Stimulated activated CD4-positive, alpha-beta T cell treated with anti-CD3 and anti-CD28 coated beads, Interleukin-2, amount 100 ng/mL, for 4 hours (primary cell): Measurements from ENCODE around the gene RIMBP2.

Source experiments
- DNase-seq: peaks from one replicate; pipeline ENCODE4 v3.0.0-alpha.2; 2020; ENCODE audit warnings: low read depth

Gene RIMBP2

DNA sequence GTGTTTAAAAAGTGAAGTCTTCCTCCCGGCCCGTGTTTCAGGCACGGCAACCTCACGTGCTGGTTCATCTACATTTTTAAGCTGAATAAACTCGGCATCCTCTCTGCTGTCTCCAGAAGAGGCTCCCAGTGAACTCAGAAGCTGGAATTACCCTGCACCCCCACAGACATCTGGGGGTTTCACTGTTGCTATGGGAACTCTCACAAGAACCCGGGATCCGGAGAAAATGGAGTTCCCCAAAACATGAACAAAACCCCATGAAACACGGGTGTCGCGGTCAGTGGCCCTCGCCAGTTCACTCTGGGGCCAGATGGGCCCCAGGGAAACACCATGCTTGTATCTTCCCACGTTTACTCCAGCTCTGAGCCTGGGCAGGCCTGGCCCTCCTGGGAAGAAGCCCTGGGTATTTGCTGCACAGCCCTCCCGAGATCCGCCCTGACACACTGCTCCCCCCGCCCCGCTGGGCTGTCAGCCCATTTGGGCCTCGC lies 234.7 kb downstream of the RIMBP2 start:
- no peak for DNase-seq

DNA sequence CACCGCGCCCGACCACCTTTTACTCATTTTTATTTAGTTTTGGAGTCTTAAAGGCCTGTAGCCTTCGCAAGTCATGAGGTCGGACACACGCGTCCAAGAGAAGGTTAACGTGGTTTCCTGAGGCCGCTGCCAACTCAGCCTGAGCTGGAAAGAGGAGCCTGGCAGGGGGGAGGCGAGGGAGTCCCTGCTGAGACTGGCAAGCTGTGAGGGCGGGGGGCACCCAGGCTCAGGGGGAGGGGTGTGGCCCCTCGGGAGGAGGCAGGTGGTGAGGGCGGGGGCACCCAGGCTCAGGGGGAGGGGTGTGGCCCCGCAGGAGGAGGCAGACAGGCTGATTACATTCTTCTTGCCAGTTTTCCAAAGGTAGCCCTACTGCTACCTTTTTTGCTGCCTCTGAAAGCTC lies 235.2 kb downstream of the RIMBP2 start:
- DNase-seq, result no peak

DNA sequence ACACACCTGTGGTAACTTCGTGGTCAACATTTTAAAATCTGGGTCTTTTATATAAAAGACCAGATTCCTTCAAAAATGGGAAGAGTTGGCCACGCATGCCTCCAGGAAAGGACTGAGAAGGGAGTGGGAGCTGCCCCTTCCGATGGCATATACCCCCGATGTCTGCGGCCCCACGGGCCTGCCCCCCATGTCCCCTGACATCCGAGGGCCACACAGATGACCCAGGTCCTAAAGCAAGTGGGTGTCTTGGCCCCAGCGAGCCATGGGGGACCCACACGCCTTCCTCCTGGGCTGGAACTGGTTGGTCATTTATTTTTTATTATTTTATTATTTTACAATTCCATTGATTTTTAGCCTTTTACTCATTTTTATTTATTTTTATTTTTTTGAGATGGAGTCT lies 235.9 kb downstream of the RIMBP2 start:
- no peak for DNase-seq

DNA sequence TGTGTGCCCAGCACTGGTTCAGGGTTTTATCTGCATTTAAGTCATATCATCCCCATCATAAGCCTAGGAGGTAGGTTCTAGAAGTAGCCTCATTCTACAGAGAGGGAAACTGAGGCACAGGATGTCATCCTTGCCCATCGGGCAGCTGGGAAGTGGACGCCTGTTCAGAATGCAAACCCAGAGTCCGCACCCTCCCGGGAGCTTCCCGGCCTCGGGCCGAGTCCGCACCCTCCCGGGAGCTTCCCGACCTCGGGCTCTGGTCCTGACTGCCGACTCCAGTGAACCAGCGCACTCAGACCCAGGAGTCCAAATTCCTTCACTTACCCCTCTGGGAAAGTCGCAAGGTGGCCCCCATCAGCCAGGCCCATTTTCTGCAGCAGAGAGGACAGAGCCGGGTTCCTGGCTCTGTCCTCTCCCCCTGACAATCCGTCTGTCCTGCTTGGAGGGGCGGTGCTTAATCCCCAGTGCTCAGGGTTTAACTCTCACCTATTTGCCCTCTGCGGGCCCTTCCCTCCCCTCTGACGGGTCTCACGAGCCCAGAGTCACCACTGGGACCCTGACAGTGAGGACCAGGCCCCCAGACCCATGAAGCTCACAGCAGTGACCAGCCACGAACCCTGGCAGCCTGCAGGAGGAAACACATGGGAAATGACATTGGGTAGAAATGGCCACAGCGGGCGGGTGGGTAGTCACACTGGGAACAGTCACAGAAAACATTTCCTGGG lies 236.5 kb downstream of the RIMBP2 start:
- DNase-seq, result no peak

DNA sequence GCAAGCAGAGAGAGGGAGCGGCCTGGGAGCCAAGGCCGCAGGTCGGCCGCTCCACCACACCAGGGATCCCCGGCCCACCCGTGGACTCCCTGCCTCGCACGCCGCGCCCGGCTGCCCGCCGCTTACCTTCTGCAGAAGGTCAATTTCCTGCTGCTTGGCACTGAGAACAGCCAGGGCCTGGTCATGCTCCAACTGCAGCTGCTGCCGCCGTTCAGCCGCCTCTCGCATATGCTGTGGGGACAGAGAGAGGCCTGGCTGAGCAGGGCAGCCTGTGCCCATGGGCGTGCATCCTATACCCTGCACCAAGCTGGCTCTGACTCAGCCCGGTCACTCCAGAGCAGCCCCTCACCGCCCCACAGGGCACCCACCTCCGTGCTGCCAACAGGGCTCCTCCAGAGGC lies 237.3 kb downstream of the RIMBP2 start:
- DNase-seq, result no peak

DNA sequence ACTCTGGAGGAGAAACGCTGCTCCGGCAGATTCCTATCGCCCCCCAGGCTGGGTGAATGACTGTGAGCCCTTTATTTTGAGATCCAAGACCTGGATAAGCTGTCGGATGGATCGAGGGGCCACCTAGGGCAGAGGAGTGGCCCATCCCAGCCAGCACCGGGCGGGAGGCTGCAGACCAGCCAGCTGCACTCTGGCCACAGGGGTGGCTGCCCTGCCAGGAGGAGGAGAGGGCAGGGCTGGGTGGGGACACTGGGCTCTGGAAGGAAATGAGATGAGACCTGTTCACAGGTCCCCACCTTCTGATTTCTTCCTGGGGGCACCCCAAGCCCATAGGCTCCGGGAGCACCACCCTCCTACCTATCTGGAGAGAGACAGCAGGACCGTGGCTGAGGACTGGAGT lies 238.4 kb downstream of the RIMBP2 start:
- DNase-seq, result no peak

DNA sequence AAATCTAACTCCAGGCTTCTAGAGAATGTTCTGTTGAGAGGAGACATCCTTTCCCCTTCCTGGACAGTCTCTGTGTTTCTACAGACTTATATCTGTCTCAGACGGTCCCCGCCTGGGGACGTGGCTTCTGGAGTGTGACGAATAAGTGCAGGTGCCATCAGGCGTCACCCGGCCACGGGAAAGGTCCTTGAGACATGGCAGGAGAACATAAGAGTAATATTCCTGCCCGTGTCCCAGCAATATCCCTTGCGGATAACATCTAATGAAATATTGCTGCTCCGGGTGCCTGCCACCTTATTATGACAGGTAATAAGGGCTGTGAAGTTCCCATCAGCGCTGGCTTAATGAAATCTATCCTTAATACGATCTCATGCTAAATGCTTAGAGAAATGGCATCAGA lies 238.8 kb downstream of the RIMBP2 start:
- DNase-seq, result no peak

DNA sequence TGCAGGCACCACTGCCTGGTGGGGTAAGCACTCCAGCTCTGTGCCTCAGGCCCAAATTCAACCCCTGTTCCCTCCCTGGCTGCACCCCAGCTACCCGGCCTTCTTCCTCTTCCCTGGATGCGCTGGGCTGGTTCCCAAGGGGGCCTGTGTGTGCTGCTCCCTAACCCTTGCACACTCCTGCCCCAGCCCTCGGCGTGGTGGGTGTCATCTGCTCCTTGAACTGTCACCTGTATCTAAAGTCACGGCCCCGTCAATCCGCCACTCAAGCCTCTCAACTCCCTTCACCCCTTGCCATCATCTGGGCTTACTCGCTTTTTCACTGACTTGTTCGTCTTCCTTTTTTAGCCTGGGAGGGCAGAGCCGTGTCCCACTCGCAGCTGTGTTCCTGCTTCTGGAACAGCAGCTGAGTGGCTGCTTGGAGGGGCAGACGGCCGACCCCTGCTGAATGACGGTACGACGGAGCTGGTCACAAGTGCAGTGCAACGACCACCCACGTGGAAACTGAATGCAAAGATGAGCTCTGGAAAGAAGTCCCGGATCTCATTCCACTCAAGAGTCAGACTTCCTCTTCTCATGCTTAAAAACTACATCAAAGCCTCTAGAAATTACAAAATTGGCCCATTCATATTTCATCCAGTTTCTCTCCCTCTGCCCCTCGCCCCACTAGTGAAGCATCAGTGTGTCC lies 239.5 kb downstream of the RIMBP2 start:
- no peak for DNase-seq

DNA sequence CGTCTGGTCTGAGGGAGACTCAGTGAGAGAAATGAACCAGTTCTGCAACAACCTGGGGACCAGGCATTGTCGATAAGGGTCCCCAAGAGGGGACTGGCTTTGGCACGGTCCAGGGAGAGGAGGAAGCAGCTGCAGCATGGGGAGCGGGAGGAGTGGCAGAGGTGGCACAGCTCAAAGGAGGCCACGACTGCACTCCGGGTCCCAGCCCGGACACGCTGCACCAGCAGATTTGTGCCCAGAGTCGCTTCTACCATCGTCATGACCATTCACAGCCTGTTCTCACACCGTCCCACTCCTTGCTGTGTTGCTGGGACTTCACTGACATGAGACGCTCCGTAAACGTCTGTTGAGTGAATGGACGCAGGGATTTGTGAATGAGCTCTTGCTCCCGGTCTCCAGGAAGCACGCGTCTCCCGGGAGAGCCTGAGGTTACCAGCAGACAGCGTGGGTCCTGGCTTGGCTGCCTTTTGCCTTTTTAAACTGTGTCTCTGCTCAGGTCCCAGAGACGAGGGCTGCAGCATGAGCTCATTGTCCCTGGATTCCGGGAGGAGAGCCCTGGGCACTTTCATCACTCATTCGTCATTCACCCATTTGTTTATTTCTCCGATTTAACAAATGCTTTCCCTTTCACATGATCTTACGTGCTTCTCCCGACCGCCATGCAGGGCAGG lies 241.4 kb downstream of the RIMBP2 start:
- DNase-seq, result no peak

DNA sequence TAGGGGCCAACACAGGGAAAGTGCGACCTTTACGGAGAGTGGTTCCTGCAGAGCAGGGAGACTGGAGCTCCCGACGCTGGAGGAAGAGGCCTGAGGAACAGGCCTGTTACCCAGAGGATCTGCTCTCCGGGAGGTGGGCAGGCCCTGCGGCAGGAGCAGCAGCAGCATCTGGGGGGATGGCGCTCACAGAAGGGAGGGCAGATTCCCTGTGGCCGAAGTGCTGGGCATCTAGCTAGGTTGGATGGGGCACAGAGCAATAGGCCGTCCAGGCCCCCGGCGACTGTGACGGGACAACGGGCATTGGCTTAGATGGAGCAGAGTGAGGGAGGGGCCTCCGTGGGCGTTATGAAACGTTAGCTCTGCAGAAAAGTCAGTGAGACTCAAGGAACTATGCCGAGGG lies 242.8 kb downstream of the RIMBP2 start:
- no peak for DNase-seq

DNA sequence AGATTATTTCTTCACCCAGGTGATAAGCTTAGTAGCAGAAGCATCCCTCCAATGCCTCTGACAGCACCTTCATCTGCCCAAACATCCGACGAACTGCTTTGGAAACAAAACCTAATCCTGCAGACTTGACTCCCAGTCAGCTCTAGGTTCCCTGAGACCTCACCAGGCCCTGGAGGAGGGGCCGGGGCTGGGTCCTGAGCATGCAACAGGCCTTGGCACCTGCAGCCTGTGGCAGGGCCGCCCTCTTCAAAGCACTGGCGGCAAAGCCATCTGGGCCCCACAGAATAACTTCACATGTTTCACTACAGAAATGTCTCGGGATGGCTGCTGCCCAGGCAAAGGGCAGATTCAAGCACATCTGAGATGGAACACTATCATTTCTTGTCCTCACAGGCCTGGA lies 245.1 kb downstream of the RIMBP2 start:
- DNase-seq, result no peak

DNA sequence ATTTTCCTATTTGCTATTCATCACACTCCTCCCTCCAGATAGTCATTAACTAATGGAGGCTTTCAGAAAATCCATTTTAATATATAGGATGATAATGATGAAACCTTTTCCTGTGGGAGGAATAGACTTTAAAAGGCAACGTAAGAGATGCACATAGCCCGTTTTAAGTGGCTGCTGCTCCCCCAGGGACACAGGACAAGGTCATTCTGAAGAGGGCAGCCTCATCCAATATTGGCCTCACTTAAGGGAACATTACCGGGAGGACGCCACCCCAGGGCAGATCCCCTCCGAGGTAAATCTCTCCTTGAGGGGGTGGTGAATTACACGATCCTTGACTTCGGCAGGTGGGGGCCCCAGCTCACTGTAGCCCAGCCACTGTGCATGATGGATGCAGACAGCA lies 246.5 kb downstream of the RIMBP2 start:
- no peak for DNase-seq

DNA sequence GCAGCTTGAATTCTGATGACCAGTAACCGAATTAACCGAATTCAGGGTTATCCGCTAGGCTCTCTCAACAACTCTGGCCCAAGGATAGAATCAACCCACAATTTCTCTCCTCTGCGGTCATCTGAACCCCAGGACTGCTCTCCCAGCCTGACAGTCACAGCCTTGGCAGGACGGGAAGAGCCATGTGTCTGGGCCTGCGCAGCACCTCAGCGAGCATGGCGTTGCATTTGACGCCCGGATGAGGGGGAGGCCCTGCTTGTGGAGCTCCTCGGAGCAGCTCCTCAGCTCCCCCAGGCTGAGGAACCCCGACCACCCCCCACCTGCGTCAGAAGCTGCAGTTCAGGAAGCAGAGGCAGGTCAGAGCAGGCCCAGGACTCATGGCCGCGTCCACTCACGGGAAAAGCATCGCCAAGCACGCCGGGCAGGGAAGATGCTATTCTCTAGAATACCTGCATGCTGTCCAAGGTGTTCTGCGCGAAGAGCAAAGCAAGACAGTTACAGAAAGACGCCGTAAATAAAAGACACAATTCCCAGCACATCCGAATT lies 247.3 kb downstream of the RIMBP2 start:
- DNase-seq, result no peak

DNA sequence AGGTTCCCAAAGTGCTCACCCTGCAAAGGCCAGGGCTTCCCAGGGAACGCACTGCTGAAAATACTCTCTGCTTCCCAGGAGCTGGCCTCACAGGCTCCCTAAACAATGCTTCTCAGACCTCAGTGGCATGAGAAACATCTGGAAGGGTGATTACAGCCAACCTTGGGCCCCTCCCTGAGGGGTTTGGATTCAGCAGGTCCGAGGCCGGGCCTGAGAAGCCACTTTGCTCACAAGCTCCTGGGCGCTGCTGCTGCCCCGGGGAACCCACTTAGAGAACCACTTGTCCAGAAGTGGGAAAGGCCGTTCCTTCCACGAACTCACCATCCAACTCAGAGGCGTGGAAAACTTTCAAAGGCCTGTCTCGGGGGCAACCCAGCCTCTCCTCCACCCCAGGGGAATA lies 247.9 kb downstream of the RIMBP2 start:
- no peak for DNase-seq

DNA sequence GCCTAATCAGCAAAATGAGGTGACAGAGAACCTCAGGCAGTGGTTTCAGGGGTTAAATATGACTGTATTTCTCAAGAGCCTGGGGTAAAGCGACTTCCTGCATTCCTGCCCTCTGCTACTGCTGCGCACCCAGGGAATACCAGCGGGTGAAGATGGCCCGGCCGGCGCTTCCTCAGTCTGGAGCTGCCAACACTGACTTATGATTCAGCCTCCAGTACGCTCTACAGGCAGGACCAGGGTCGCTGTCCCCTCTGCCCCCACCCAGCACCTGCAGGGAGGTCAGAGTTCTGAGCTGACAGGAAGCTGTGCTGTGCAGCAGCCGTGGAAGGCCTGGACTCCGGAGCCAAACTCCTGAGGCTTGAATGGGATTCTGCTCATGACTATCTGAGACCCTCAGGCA lies 250.5 kb downstream of the RIMBP2 start:
- no peak for DNase-seq

DNA sequence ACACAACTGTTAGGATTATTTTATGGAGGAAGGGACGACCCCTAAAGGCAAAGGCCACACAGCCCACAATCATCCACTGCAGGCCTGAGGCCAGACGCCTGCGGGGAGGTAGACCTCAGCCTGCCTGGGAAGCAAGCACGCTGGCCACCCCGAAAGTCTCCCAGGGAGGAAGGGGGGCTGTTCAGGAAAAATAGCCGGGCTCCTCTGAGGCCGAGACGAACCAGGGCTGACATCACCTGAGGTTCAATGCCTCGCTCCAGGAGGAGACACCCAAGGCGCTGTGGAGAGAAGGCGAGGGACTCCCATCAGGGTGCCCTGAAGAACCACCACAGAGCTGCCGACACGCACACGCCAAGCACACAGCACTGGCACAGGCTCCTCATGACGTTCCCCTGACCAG lies 251.1 kb downstream of the RIMBP2 start:
- no peak for DNase-seq

DNA sequence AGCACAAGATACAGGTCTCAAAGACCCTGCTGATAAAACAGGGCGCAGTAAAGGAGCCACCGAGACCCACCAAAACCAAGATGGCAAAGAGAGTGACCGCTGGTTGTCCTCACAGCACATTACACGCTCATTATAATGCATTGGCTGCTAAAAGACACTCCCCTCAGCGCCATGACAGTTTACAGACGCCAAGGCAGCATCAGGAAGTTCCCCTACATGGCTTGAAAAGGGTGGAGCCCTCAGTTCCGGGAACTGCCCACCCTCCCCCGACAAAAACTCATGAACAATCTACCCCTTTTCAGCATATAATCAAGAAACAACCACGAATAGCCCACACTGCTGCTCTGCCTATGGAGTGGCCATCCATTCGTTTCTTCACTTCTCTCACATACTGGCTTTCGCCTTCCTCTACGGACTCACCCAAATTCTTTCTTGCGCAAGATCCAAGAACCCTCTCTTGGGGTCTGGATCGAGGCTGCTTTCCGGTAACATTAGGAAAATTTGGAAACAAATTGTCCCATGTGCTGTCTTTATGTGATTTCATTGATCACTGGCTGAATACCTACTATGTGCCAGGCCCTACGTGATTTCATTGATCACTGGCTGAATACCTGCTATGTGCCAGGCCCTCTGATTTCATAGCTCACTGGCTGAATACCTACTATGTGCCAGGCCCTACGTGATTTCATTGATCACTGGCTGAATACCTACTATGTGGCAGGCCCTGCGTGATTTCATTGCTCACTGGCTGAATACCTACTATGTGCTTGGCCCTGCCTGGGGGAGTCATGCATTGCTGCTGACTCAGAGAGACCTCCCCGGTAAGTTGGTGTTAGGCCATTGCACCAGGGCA lies 252.1 kb downstream of the RIMBP2 start:
- DNase-seq, result no peak

DNA sequence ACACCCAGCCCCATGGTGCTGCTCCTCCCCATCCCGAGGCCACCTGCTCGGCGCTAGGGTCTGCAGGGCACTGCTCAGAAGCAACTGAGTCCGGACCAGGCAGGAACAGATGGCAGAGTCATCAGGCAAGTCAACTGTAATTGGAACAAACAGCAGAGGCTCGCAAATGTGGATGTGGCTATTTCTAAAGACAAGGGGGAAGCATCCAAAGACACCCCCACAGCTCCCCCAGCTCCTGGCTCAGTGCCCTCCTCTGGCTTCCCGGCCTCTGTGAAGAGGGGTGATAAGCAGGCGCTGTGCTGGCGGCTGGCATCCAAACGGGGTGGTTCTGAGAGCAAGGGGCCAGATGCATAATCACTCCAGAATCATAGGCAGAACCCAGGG lies 252.8 kb downstream of the RIMBP2 start:
- DNase-seq, result no peak

DNA sequence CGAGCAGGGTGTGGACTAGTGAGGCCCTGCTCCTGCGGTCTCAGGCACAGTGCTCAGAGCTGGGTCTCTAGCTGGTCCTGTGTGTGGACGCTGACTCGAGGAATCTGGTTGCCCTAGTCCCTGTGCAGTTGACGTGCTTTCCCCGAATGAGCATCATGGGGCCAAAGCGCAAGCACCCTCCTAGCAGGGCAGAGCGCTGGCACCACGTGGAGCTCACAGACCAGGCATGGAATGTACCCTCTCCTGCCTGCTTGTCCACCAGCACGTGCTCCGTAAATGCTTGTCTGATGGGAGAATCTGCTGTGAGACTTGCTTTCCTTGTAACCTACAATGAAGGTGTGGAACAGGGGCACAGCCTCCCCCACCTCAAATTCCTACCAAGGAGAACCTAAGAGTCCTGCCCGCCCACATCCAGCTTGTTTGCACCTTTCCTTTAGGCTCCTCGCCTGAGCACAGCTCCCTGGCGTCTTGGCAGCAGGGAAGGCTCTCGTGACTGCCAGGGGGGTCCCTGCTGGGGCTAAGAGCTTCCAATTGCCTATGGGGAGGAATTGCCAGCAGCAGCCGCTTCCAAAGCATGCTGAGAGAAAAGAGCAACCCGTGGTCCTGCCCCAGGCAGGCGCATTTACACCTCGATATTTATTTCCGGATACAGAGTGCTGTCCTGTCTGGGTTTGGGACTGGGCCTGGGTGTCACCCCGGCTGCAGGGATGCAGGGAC lies 253.4 kb downstream of the RIMBP2 start:
- DNase-seq, result no peak

DNA sequence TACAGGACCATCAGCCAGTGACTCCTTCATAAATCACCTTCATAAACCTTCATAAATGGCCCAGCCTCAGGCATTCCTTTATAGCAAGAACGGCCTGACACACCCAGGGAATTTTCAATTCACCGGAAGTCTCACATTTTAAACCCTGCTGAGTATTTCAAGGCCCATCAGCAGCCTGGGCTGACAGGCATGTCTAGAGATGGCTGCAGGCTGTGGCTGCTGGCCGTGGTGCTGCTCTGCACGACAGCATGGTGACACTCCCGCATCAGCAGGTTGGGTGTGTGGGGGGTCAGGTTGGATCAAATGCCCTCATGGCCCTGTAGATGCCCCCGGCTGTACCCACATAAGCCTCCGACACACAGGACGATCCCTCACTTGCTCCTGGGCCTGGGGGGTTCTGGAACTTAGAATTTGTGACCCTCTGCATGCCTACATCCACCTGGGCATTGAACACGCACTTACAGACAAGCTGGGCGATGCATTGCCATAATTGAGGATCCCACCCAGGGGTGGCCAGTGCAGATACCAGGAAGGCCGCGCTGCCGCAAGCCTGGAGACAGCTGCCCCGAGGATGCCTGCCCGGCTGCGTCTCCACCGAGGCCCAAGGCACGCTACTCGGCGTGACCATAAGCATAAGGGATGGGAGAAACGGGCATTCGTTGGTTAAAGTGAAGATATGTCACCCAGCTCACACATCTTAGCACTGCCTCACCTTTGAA lies 254.1 kb downstream of the RIMBP2 start:
- DNase-seq, result no peak

DNA sequence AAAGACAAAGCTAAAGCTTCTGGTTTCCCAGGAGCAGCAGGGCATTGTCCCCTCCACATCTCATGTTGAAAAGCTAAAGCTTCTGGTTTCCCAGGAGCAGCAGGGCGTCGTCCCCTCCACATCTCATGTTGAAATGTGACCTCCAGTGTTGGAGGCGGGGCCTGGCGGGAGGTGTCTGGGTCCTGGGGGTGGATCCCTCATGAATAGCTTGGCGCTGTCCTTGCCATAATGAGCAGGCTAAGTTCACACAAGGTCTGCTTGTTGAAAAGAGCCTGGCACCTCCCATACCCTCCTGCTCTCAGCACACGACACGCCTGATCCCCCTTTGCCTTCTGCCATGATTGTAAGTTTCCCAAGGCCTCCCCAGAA lies 254.7 kb downstream of the RIMBP2 start:
- DNase-seq, result no peak
